ENCODE results near the gene IPO7. TPM values are rescaled to one million over a fixed set of nuclear protein-coding genes. Genes with fewer than 3 reads are reported as not detected.

The IPO7 gene
- total and polyA plus RNA-seq, 10 of the 15 experiments (the other 5 are each of a cell fraction or from before 2014, with no cell fraction given) = 5.0 to 51.4 (median 30.6) TPM

- no peak for DNase-seq (ENCODE audit: low read depth, low spot score)
- 8% methylated on average over 2 of the region's 2 CpGs for WGBS (ENCODE audit: insufficient coverage, insufficient replicate concordance, low lambda C conversion rate, missing lambda C conversion rate)
- H3K4me2 ChIP-seq (ENCODE audit: control insufficient read depth, insufficient read depth) = no peak overlapping the region
- no peaks in the 10 kb centered on the region for H3K27me3 ChIP-seq (replicated peaks in 1 of 2; ENCODE audit: control insufficient read depth in 2 of 2, insufficient read depth in 2 of 2, low read length in 1 of 2)
- in situ Hi-C loops (cut with MboI) (no loop called here), intact Hi-C loops (cut with micrococcal nuclease; ENCODE audit: unreplicated experiment) (no loop called here)
- H3K36me3 ChIP-seq (ENCODE audit: control insufficient read depth in 2 of 2, insufficient read depth in 2 of 2, low read length in 1 of 2) = no peaks in the 10 kb centered on the region
- no peaks in the 10 kb centered on the region for H3K9me3 ChIP-seq (replicated peaks; ENCODE audit: control insufficient read depth, insufficient read depth, low read length)
- no peak overlapping the region for H3K9ac ChIP-seq (ENCODE audit: control insufficient read depth, insufficient read depth, low read length)
- H4K20me1 ChIP-seq (ENCODE audit: control insufficient read depth, insufficient read depth) = no peaks in the 10 kb centered on the region
- H2AFZ ChIP-seq (ENCODE audit: control insufficient read depth, low read depth, low read length) = no peak overlapping the region
- H3K4me3 ChIP-seq = no peak overlapping the region
- H3K27ac ChIP-seq (ENCODE audit: control insufficient read depth, insufficient read depth) = no peak overlapping the region
- no peak for ATAC-seq
- RAD21 ChIA-PET (ENCODE audit: unreplicated experiment) = no interaction called here
- TF ChIP-seq POLR2AphosphoS2 (IDR thresholded peaks at IDR 0.05; ENCODE audit: low read depth, low read length) (no peak), TARDBP (IDR thresholded peaks at IDR 0.05; ENCODE audit: borderline replicate concordance) (no peak), WRNIP1 (IDR thresholded peaks at IDR 0.05; ENCODE audit: borderline replicate concordance, low read depth, low read length) (no peak), BHLHE40 (IDR thresholded peaks at IDR 0.05; ENCODE audit: borderline replicate concordance in 1 of 2, low read depth in 2 of 2, low read length in 1 of 2) (no peak), FOXM1 (IDR thresholded peaks at IDR 0.05; ENCODE audit: low read depth, low read length) (no peak), USF2 (IDR thresholded peaks at IDR 0.05; ENCODE audit: borderline replicate concordance, low read depth, low read length) (no peak), E2F4 (IDR thresholded peaks at IDR 0.05; ENCODE audit: low read depth, low read length) (no peak), BCL3 (IDR thresholded peaks at IDR 0.05; ENCODE audit: borderline replicate concordance, insufficient read depth, low read depth, low read length, poor library complexity, severe bottlenecking) (no peak), ESRRA (IDR thresholded peaks at IDR 0.05; ENCODE audit: low read length) (no peak), ZBTB33 (IDR thresholded peaks at IDR 0.05) (no peak), BMI1 (IDR thresholded peaks at IDR 0.05; ENCODE audit: borderline replicate concordance) (no peak), SUZ12 (IDR thresholded peaks at IDR 0.05; ENCODE audit: unreplicated experiment) (no peak), ATF2 (IDR thresholded peaks at IDR 0.05; ENCODE audit: low read length) (no peak), POU2F2 (IDR thresholded peaks at IDR 0.05; ENCODE audit: borderline replicate concordance, low read depth, low read length) (no peak), DPF2 (IDR thresholded peaks at IDR 0.05) (no peak), RBBP5 (conservative IDR thresholded peaks at IDR 0.05) (no peak), SIX5 (IDR thresholded peaks at IDR 0.05; ENCODE audit: low read depth, low read length, severe bottlenecking) (no peak)
- POLR2A ChIA-PET = no interaction called here
- CTCF ChIA-PET = interaction anchor here (1.0 to 1.5 kb wide), 3 partner anchors 14 to 201 kb away, joined by 3 to 5 read pairs (median 3); no protein-coding TSS in a partner anchor
- BruUV-seq (replicated peaks) = no TSS peak
- SMC1A ChIA-PET (ENCODE audit: uncharacterized antibody, unreplicated experiment) = no interaction called here
- H3K4me1 ChIP-seq (ENCODE audit: control insufficient read depth, insufficient read depth, low read length) = no peaks in the 10 kb centered on the region
- H3K79me2 ChIP-seq (ENCODE audit: control insufficient read depth, insufficient read depth, low read length) = no peaks in the 10 kb centered on the region
- no peak for FAIRE-seq
Observed at GRCh38 chr11:9367551-9367950, 16.9 kb upstream of the IPO7 start.

All from GM12878 (cell line).